Stimulated activated naive CD4-positive, alpha-beta T cell treated with Interleukin-2 at 50 U/mL for 16 hours (primary cell): ENCODE results near the gene RUNX3.
A peak's percentile ranks its signal among the peaks of the same experiment; 100 is the strongest.
"Not testable (repeated sequence)": the region's sequence is repeated elsewhere in the genome, so short reads cannot be mapped to it uniquely, and the experiment has no call there.

ENCODE experiments used
- DNase-seq: peaks from one replicate; lab custom pipeline; 2025; lab: John Stamatoyannopoulos, UW

RUNX3 gene

GRCh38 chr1:24912376-24913273 lies 17.5 kb downstream of the RUNX3 start:
- no peak for DNase-seq

DNA sequence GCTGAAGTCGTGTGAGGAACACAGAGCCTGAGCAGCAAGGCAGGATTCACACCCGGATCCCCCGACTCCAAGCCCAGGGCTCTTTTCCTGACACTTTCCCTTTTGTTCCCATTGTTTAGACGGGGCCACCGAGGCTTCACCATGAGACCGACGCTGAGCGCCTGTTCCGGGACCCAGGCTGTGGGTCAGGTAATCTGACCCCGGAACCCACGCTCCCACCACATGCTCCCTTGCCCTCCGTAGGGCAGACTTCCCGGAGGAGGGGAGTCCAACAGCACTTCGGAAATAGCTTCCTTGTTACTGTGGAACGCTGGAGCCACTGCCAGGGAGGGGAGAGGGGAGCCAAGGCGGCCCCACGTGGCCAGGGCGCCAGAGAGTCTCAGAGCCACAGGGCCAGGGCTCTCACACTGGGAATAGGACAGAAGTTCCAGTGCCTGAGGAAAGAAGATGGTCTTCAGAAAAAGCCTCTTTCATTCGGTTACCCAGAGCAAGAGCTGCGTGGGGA lies 18.4 kb downstream of the RUNX3 start:
- DNase-seq, result no peak

DNA sequence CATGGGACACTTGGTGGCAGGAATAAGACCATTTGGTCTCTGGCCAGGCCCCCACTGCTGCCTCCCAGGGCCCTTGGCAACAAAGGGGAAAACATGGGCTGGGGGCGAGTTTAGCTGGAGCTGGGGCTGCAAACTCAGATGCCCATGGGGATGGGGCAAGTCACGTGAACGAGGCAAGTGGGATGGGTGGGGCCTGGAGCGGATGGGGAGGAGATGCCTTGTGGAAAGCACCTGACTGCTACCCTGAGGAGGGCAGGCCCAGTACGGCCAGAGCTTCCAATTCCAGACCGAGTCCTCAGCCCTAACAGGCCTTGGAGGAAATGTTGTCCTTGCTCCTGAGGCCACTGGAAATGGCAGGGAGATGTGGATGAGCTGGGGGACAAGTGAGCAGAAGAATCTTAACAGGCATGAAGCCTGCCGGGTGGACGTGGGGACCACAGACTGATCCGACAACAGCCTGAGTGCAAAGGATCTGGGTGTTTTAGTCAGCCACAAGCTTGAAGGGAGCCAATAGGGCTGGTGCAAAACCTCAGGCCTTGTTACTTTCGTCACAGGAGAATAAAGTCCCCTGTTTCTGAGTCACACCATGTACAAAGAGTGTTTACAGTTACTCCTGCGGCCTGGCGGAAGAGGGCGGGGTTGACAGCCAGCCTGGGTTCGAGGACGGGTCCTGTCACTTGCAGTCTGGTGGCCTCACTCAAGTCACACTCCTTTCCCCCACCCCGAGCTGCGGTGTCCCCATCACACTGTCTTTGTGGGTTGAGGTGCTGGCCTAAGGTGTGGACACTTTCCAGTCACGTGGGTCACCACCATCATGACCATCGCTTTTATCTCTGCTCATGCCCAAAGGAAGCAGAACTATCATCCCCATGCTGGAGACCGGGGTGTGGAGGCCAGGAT lies 19.1 kb downstream of the RUNX3 start:
- peak; percentile 71 for DNase-seq

GRCh38 chr1:24910210-24910609 lies 19.9 kb downstream of the RUNX3 start:
- DNase-seq, result no peak

DNA sequence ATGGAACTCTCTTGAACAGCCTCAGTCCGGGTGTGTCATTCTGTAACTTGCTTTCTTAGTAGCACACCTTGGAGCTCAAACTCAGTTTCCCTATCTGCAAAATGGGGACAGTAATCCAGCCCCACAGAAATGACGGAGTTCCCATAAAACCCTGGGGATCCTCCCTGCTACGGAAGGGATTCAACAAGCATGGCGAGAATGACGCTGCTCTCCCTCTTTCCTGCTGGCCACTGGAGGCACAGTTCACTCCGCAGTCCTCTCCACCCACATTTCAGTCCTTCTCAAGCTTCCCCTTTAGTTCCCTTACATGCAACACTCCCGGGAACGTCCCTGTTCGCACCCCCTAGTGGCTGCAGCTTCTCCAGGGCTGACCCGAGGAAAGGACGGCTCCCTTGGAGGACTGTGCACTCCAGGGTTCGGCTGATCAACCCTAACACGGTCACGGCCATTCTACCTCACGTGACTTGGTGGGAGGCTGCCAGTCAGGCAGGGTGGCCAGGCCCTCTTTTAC lies 20.6 kb downstream of the RUNX3 start:
- DNase-seq, result no peak

GRCh38 chr1:24908591-24909259 lies 21.4 kb downstream of the RUNX3 start:
- no peak for DNase-seq

DNA sequence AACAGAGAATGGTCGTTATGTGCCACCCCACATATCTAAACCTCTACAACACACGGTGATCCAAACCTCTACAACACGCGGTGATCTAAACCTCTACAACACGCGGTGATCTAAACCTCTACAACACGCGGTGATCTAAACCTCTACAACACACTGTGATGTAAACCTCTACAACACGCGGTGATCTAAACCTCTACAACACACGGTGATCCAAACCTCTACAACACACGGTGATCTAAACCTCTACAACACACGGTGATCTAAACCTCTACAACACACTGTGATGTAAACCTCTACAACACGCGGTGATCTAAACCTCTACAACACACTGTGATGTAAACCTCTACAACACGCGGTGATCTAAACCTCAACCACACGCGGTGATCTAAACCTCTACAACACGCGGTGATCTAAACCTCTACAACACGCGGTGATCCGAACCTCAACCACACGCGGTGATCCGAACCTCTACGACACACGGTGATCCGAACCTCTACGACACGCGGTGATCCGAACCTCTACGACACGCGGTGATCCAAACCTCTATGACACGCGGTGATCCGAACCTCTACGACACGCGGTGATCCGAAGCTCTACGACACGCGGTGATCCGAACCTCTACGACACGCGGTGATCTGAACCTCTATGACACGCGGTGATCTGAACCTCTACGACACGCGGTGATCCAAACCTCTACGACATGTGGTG lies 22.3 kb downstream of the RUNX3 start:
- not testable (repeated sequence) for DNase-seq

DNA sequence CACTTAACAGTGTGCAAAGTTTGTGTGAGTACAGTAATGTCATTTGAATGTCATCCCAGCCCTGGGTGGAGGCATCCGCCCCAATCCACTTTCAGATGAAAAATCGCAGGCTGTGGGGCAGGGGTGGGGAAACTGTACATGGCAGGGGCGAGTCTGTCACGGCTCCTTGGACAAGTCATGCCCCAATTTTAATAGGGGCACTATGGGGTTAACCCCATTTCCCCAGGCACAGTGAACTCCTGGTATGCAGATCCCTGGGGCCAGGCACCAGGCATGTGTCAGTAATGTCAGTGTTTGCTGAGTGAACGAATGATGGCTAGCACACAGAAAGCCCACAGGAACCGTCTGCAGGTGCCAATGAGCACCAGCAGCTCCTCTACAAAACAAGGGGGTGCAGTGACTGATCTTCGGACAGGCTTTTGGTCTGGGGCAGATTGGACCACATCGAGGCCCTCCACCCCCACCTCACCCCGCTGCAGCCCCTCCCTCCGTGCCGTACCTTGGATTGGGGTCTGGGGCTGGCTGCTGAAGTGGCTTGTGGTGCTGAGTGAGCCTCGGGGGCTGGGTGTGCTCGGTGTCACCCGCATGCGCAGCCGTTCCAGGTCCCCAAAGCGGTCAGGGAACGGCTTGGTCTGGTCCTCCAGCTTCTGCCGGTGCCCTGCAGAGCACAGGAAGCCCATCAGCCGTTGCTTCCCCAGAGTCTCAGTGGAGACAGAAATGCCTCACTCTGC lies 23.2 kb downstream of the RUNX3 start:
- DNase-seq, result no peak

- no peak for DNase-seq
Measured at GRCh38 chr1:24905979-24906720, 23.9 kb downstream of the RUNX3 start.

GRCh38 chr1:24905355-24905978 lies 24.6 kb downstream of the RUNX3 start:
- DNase-seq, result no peak

GRCh38 chr1:24904731-24905354 lies 25.2 kb downstream of the RUNX3 start:
- DNase-seq, result no peak

DNA sequence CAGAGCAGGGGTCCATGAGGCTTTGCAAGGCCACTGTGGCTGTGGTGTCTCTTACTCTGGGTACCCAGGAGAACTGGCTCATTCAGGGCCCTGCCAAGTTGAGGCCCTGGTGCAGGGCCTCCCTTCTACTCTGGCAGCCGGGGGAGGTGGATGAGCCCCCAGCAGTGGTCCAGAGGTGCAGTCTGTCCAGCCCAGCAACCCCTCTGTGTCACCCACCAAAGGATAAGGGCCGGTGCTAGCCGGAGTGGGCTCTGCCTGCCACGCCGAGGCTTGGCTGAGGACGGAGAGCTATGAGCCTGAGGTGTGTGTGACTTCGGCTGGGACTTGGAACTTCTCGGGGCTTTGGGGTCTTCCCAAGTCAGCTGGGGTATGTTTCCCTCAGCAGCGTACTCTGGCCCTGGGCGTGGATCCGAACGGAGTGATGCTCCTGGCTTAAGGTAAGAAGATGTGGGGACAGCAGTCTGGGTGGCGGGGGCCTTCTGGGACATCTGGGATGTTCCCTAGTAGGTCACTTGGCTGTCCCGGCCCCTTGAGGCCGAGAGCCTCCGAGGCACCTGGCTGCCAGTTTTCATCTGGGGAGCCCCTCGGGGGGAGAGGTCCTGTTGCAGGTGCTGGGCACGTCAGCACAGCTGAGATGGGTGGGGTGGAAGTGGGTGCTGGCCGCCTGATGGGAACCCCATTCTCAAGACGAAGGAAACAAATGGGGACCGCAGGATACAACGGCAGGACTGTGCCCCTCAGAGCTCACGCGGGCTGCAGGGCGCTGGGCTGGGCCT lies 25.9 kb downstream of the RUNX3 start:
- DNase-seq, result no peak

- DNase-seq, result no peak
Measured at GRCh38 chr1:24903560-24903954, 26.5 kb downstream of the RUNX3 start.

DNA sequence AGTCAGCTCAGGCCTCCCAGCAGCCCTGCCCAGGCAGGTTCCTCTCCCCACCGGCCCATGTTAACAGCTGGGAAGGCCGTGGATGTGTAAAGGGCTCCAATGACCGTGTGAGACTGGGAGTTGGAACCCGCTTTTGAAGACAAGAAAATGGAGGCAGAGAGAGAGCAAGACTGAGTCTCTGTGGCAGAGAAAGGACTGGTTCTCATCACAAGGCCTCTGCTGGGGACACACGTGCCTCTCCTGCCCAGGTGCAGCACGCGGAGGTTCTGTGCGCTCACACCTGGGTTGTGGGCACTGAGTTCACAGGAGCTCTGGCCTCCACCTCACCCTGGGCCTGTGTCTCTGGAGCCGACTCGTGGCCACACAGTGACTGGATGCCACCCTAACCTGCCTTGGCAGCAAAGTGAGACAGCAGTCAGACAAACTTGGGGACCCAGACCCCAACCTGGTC lies 27.0 kb downstream of the RUNX3 start:
- no peak for DNase-seq

DNA sequence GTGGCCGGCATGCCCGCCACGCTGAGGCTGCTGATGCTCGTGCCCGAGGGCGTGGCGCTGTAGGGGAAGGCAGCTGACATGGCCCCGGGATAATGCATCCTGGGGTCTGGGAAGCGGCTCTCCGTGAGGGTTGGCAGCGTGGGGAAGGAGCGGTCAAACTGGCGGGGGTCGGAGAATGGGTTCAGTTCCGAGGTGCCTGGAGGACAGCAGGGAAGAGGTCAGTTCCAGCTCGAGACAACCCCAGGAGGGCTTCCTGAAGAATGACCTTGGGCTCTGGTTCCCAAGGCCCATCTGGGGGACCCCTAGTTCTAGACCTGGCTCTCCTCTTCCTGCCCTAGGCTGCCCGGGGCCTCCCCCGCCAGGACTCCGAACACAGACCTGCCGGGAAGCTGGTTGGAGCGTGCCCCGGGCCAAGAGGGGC lies 27.6 kb downstream of the RUNX3 start:
- DNase-seq, result no peak

DNA sequence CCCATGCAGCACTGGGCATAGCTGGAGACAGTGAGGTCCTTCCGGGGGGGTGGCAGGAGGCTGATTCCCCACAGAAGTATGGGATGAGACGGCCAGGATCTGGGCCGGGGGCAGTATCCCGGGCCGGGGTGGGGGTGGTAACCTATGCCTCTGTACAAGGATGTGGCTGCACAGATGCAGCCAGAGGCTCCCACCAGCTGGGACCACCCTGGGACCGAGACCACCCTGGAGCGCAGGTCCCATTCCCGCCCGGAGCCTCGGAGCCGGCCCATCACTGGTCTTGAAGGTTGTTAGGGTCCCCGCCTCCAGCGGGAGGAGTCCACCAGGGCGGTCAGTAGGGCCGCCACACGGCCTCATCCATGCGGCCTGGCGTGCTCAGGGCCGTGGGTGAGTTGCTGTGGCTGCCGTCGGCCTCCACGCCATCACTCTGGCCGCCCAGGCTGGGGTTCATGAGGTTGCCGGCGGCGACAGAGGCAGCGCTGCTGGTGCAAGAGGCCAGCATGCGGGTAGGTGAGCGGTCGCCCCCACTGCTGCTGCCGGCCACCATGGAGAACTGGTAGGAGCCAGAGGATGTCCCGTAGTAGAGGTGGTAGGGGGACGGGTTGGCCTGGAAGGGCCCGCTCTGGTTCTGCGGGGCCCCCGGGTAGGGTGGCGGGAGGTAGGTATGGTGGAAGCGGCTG lies 28.1 kb downstream of the RUNX3 start:
- no peak for DNase-seq

- DNase-seq, result no peak
Measured at GRCh38 chr1:24900985-24901781, 28.9 kb downstream of the RUNX3 start.
